HEK293 (cell line): ENCODE measurements around the gene OPCML.

Experiments used
- CTCF ChIP-seq: fragments of 450-650 bp; formaldehyde crosslinking; IDR thresholded peaks from 2 replicates; pipeline ENCODE4 v1.5.1; 2016; ENCODE audit warnings: missing biosample characterization, missing genetic modification characterization
- PATZ1 ChIP-seq: fragments of 450-650 bp; formaldehyde crosslinking; IDR thresholded peaks from 2 replicates; pipeline ENCODE4 v1.5.1; 2016; ENCODE audit warnings: missing biosample characterization, missing genetic modification characterization
- REST ChIP-seq: fragments of 450-650 bp; formaldehyde crosslinking; IDR thresholded peaks from 2 replicates; pipeline ENCODE4 v1.5.1; 2016; ENCODE audit warnings: missing biosample characterization, missing genetic modification characterization
- ZNF26 ChIP-seq: fragments of 450-650 bp; formaldehyde crosslinking; IDR thresholded peaks from 2 replicates; pipeline ENCODE4 v1.5.1; 2016; ENCODE audit warnings: missing biosample characterization, missing genetic modification characterization
- ZNF558 ChIP-seq: fragments of 450-650 bp; formaldehyde crosslinking; IDR thresholded peaks from 2 replicates; pipeline ENCODE4 v1.5.1; 2016; ENCODE audit warnings: missing biosample characterization, missing genetic modification characterization
- ZNF704 ChIP-seq: fragments of 450-650 bp; formaldehyde crosslinking; IDR thresholded peaks from 2 replicates; pipeline ENCODE4 v1.5.1; 2016; ENCODE audit warnings: missing biosample characterization, missing genetic modification characterization
- ZNF707 ChIP-seq: fragments of 450-650 bp; formaldehyde crosslinking; IDR thresholded peaks from 2 replicates; pipeline ENCODE4 v1.5.1; 2016; ENCODE audit warnings: missing biosample characterization, missing genetic modification characterization
- ZNF76 ChIP-seq: fragments of 450-650 bp; formaldehyde crosslinking; IDR thresholded peaks from 2 replicates; pipeline ENCODE4; 2016; ENCODE audit warnings: low read depth, missing biosample characterization, missing genetic modification characterization, borderline replicate concordance
- ZNF768 ChIP-seq: fragments of 450-650 bp; formaldehyde crosslinking; IDR thresholded peaks from 2 replicates; pipeline ENCODE4 v1.5.1; 2018; ENCODE audit warnings: missing biosample characterization, mild to moderate bottlenecking, missing genetic modification characterization
- ZNF776 ChIP-seq: fragments of 450-650 bp; formaldehyde crosslinking; IDR thresholded peaks from 2 replicates; pipeline ENCODE4 v1.5.0; 2017; ENCODE audit warnings: missing biosample characterization, missing genetic modification characterization, borderline replicate concordance

- TF ChIP-seq CTCF (tag by site-specific recombination) = no peak
- TF ChIP-seq ZNF26 (tag by site-specific recombination) = no peak
- TF ChIP-seq PATZ1 (tag by site-specific recombination) = no peak
- no peak for TF ChIP-seq ZNF776 (tag by site-specific recombination)
- TF ChIP-seq ZNF704 (tag by site-specific recombination) = no peak
- no peak for TF ChIP-seq ZNF768 (tag by site-specific recombination)
- TF ChIP-seq ZNF707 (tag by site-specific recombination) = no peak
- no peak for TF ChIP-seq ZNF558
- TF ChIP-seq REST = no peak
- no peak for TF ChIP-seq ZNF76
These were observed 410.0 kb downstream of the OPCML start for GRCh38 chr11:133122256-133122655.
